HepG2 (cell line): Measurements from ENCODE around the gene FSD2. TPM values are rescaled to one million over a fixed set of nuclear protein-coding genes. Genes with fewer than 3 reads are reported as not detected.

Source experiments
- DMAP1 ChIP-seq: IDR thresholded peaks from 2 replicates; pipeline ENCODE4 v1.6.1; 2016
- DR1 ChIP-seq: sonication (generic); formaldehyde crosslinking; IDR thresholded peaks from 2 replicates; pipeline ENCODE4 v1.8.0; 2021; ENCODE audit warnings: mild to moderate bottlenecking, missing genetic modification reagents, inconsistent platforms
- FOSL2 ChIP-seq: sonication (generic); formaldehyde crosslinking; IDR thresholded peaks from 2 replicates; pipeline ENCODE4 v1.4.0; 2020; ENCODE audit warnings: missing genetic modification reagents
- GFI1 ChIP-seq: sonication (generic); formaldehyde crosslinking; IDR thresholded peaks from 2 replicates; pipeline ENCODE4 v1.5.0; 2020; ENCODE audit warnings: missing genetic modification reagents, mild to moderate bottlenecking, borderline replicate concordance
- HNRNPUL1 ChIP-seq: fragments of 200-400 bp; formaldehyde crosslinking; IDR thresholded peaks from 2 replicates; pipeline ENCODE4 v1.6.1; 2017; ENCODE audit warnings: low read depth, mild to moderate bottlenecking, low read length, moderate library complexity
- IKZF5 ChIP-seq: IDR thresholded peaks from 2 replicates; pipeline ENCODE4 v1.6.1; 2018; ENCODE audit warnings: missing genetic modification reagents, mild to moderate bottlenecking, missing compliant biosample characterization
- PITX1 ChIP-seq: sonication (generic); formaldehyde crosslinking; IDR thresholded peaks from 2 replicates; pipeline ENCODE4 v1.5.1; 2020; ENCODE audit warnings: mild to moderate bottlenecking, missing genetic modification reagents
- PTBP1 ChIP-seq: fragments of 200-400 bp; formaldehyde crosslinking; IDR thresholded peaks from 2 replicates; pipeline ENCODE4 v1.6.1; 2018; ENCODE audit warnings: low read length, low read depth; ENCODE audit not compliant: poor library complexity, severe bottlenecking
- RNF2 ChIP-seq: fragments of 450-650 bp; conservative IDR thresholded peaks from 2 replicates; pipeline ENCODE4 v1.6.1; 2016; ENCODE audit warnings: low read depth
- SCMH1 ChIP-seq: sonication (generic); formaldehyde crosslinking; IDR thresholded peaks from 2 replicates; pipeline ENCODE4 v1.9.0; 2021; ENCODE audit warnings: missing genetic modification reagents, mild to moderate bottlenecking, borderline replicate concordance
- SOX6 ChIP-seq, 2 experiments: fragments of 450-650 bp in 1 of 2; sonication (generic) in 1 of 2; formaldehyde crosslinking in 1 of 2; IDR thresholded peaks; 2 replicates each; pipeline versions ENCODE4 v1.4.0 to v1.6.1; 2017 to 2020; ENCODE audit warnings: antibody characterized with exemption in 1 of 2, mild to moderate bottlenecking in 1 of 2, missing genetic modification reagents in 1 of 2
- TFDP1 ChIP-seq: IDR thresholded peaks from 2 replicates; pipeline ENCODE4 v1.6.1; 2016; ENCODE audit warnings: missing compliant biosample characterization, missing genetic modification reagents, borderline replicate concordance
- WIZ ChIP-seq: sonication (generic); formaldehyde crosslinking; IDR thresholded peaks from 2 replicates; pipeline ENCODE4 v1.5.1; 2020; ENCODE audit warnings: mild to moderate bottlenecking, missing genetic modification reagents
- ZBTB7A ChIP-seq: sonication (generic); formaldehyde crosslinking; IDR thresholded peaks from 2 replicates; pipeline ENCODE4 v1.8.0; 2022; ENCODE audit warnings: mild to moderate bottlenecking, missing genetic modification reagents
- ZFAT ChIP-seq: sonication (generic); formaldehyde crosslinking; conservative IDR thresholded peaks from 2 replicates; pipeline ENCODE4 v1.8.1; 2023; ENCODE audit warnings: missing genetic modification reagents, inconsistent platforms
- ZFP36L1 ChIP-seq: sonication (generic); formaldehyde crosslinking; IDR thresholded peaks from 2 replicates; pipeline ENCODE4 v1.8.0; 2022; ENCODE audit warnings: mild to moderate bottlenecking, missing genetic modification reagents, moderate library complexity
- ZNF317 ChIP-seq: sonication (generic); formaldehyde crosslinking; IDR thresholded peaks from 2 replicates; pipeline ENCODE4 v1.5.0; 2020; ENCODE audit warnings: mild to moderate bottlenecking, missing genetic modification reagents
- ZNF510 ChIP-seq: sonication (generic); formaldehyde crosslinking; IDR thresholded peaks from 2 replicates; pipeline ENCODE4 v1.4.0; 2020; ENCODE audit warnings: low read depth, mild to moderate bottlenecking, missing genetic modification reagents
- ZNF660 ChIP-seq: sonication (generic); formaldehyde crosslinking; IDR thresholded peaks from 2 replicates; pipeline ENCODE4 v1.5.1; 2020; ENCODE audit warnings: mild to moderate bottlenecking, low read depth, missing genetic modification reagents, borderline replicate concordance
- polyA plus RNA-seq, 8 experiments: library from polyadenylated mRNA; depleted of rRNA in 3 of 8; stranded (reverse) in 7 of 8; unstranded in 1 of 8; fragments of >200 nt; fragmentation: Illumina TruSeq in 4 of 8; extraction: Trizol in 4 of 8; gene quantifications; 2 replicates each; pipeline versions ENCODE4 v1.2.1 to v1.2.3, GENCODE V29; 2011 to 2016; ENCODE audit warnings: low read depth in 4 of 8, missing spikeins in 1 of 8, mixed read lengths in 1 of 8; ENCODE audit not compliant: insufficient read depth in 1 of 8
- total RNA-seq, 5 experiments: library from RNA; depleted of rRNA; stranded (reverse); fragments of >200 nt; fragmentation: Illumina TruSeq; extraction: Trizol; gene quantifications; 2 replicates each; pipeline ENCODE4 v1.2.3, GENCODE V29; 2016; ENCODE audit warnings: low read depth in 1 of 5
- TF ChIP-seq, protein P1 (sequence below): sonication (generic); formaldehyde crosslinking; IDR thresholded peaks from 2 replicates; pipeline ENCODE4 v1.8.1; 2023; ENCODE audit warnings: missing genetic modification reagents, mild to moderate bottlenecking, borderline replicate concordance
- TF ChIP-seq, protein P2 (sequence below): sonication (generic); formaldehyde crosslinking; IDR thresholded peaks from 2 replicates; pipeline ENCODE4 v1.5.1; 2020; ENCODE audit warnings: mild to moderate bottlenecking, moderate library complexity, missing genetic modification reagents
- TF ChIP-seq, protein P3 (sequence below): sonication (generic); formaldehyde crosslinking; IDR thresholded peaks from 2 replicates; pipeline ENCODE4 v1.9.0; 2022; ENCODE audit warnings: missing genetic modification reagents, mild to moderate bottlenecking, borderline replicate concordance
- TF ChIP-seq, protein P4 (sequence below): fragments of 450-650 bp; IDR thresholded peaks from 2 replicates; pipeline ENCODE4 v1.6.1; 2017
- TF ChIP-seq, protein P5 (sequence below): sonication (generic); formaldehyde crosslinking; IDR thresholded peaks from 2 replicates; pipeline ENCODE4 v1.4.0; 2020; ENCODE audit warnings: missing genetic modification reagents

Gene FSD2
- total and polyA plus RNA-seq, 2 of the 13 experiments (the other 11 are each of a cell fraction or from before 2014, with no cell fraction given) = not detected

GRCh38 chr15:82828075-82828474, 22.2 kb upstream of the FSD2 start (continued):
- TF ChIP-seq SCMH1 (CRISPR knock-in tag) (no peak), SOX6 (IDR thresholded peaks at IDR 0.05) (no peak), SOX6 (CRISPR knock-in tag; IDR thresholded peaks at IDR 0.05) (no peak), ZNF510 (no peak), ZFP36L1 (CRISPR knock-in tag) (no peak), RNF2 (no peak), ZFAT (CRISPR knock-in tag) (no peak), WIZ (CRISPR knock-in tag) (no peak), HNRNPUL1 (no peak), DMAP1 (CRISPR knock-in tag) (0 out of 2 replicates have a peak, but pooled peaks have one; percentile 21), DR1 (CRISPR knock-in tag) (no peak), FOSL2 (CRISPR knock-in tag) (peak; percentile 35; the same call in 1 of the 2 replicates), ZNF317 (no peak), TFDP1 (no peak), ZNF660 (CRISPR knock-in tag) (no peak), IKZF5 (CRISPR knock-in tag) (no peak), PTBP1 (no peak), ZBTB7A (CRISPR knock-in tag) (no peak), GFI1 (no peak), PITX1 (no peak)
- TF ChIP-seq, protein P1, sequence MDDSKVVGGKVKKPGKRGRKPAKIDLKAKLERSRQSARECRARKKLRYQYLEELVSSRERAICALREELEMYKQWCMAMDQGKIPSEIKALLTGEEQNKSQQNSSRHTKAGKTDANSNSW = no peak
- TF ChIP-seq, protein P2, sequence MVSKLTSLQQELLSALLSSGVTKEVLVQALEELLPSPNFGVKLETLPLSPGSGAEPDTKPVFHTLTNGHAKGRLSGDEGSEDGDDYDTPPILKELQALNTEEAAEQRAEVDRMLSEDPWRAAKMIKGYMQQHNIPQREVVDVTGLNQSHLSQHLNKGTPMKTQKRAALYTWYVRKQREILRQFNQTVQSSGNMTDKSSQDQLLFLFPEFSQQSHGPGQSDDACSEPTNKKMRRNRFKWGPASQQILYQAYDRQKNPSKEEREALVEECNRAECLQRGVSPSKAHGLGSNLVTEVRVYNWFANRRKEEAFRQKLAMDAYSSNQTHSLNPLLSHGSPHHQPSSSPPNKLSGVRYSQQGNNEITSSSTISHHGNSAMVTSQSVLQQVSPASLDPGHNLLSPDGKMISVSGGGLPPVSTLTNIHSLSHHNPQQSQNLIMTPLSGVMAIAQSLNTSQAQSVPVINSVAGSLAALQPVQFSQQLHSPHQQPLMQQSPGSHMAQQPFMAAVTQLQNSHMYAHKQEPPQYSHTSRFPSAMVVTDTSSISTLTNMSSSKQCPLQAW (CRISPR knock-in tag) = peak; percentile 73
- TF ChIP-seq, protein P3, sequence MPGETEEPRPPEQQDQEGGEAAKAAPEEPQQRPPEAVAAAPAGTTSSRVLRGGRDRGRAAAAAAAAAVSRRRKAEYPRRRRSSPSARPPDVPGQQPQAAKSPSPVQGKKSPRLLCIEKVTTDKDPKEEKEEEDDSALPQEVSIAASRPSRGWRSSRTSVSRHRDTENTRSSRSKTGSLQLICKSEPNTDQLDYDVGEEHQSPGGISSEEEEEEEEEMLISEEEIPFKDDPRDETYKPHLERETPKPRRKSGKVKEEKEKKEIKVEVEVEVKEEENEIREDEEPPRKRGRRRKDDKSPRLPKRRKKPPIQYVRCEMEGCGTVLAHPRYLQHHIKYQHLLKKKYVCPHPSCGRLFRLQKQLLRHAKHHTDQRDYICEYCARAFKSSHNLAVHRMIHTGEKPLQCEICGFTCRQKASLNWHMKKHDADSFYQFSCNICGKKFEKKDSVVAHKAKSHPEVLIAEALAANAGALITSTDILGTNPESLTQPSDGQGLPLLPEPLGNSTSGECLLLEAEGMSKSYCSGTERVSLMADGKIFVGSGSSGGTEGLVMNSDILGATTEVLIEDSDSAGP (CRISPR knock-in tag) = no peak
- TF ChIP-seq, protein P4, sequence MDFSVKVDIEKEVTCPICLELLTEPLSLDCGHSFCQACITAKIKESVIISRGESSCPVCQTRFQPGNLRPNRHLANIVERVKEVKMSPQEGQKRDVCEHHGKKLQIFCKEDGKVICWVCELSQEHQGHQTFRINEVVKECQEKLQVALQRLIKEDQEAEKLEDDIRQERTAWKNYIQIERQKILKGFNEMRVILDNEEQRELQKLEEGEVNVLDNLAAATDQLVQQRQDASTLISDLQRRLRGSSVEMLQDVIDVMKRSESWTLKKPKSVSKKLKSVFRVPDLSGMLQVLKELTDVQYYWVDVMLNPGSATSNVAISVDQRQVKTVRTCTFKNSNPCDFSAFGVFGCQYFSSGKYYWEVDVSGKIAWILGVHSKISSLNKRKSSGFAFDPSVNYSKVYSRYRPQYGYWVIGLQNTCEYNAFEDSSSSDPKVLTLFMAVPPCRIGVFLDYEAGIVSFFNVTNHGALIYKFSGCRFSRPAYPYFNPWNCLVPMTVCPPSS = no peak
- TF ChIP-seq, protein P5, sequence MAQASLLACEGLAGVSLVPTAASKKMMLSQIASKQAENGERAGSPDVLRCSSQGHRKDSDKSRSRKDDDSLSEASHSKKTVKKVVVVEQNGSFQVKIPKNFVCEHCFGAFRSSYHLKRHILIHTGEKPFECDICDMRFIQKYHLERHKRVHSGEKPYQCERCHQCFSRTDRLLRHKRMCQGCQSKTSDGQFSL (CRISPR knock-in tag) = no peak
